ENCODE results near the gene TMEM163.

Gene TMEM163

DNA sequence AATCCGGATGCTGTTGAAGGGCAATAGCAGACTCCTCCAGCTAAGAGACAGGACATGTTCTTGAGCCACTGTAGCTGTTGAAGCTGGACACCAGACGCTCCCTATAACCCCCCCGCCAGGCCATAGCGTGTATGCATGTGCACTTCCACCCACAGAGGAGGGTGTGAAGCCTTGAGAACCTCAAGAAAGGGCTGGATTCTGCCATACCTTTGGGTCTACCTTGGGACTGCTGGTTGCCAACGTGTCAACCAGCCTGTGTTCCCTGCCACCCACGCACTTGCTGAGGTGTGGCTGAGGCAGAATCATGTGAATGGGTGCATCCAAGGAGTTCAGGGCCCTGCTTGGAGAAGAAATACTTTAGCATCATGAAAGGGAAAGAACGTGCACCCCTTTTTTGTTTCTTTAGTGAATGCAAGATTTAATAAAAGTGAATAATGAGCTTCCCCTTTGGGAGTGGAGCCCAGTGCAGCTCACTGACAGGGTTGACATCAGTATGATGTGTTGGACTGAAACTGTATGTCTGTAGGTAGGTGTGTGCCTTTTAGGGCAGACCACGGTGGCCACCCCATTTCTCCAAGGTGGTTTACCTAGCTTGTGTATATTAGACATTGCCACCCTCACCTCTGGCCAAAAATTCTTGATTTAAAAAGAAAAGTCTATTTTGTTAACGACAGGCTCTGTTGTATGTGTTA lies 266.6 kb downstream of the TMEM163 start:
- no peak for DNase-seq

DNA sequence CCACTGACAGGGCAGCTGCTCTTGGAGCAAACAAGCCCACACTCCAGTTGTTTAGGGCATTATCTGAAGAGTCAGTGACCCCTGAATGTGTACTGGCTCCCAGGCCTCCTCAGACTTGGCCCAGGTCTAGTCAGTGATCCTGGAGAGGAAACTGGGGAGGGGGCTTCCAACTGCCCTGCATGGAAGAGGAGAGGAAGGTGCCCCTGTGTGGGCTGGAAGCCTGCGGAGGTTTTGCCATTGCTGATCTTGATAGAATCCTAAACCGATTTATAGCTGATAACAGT lies 267.5 kb downstream of the TMEM163 start:
- DNase-seq: no peak

DNA sequence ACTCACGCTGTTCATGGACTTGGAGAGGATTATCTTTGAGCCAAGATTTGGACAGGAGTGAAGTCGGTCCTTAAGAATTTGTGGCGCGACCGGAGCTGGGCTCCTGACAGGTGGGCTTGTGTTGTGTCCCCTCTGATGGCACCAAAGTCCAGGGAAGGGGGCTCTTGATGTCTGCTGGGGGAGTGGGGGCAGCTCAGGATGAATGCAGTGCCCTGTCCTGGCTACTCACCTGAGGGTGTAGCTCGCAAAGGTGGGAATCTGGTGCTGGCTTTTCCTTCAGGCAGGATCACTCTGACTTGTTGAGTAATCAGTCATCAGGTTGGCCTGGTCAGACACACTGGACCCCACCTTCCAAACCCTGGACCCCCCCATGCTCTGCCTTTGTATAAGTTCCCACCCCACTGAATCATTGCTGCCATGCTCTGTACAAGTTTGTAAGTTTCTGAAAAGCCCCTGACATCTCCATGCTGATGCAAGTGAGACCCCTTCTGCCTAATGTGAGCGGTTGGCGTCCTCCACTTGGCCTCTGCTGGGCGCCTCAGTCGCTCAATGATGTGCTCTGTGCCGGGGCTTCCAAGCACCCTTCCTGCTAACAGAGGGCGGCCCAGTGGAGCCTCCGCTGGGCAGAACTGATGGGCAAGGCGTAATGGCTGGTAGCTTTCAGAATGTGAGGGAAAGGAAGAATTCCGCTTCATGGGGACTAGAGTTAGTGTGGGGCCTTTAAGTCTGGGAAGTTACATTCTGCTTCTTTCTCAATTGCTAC lies 268.9 kb downstream of the TMEM163 start:
- DNase-seq: no peak

DNA sequence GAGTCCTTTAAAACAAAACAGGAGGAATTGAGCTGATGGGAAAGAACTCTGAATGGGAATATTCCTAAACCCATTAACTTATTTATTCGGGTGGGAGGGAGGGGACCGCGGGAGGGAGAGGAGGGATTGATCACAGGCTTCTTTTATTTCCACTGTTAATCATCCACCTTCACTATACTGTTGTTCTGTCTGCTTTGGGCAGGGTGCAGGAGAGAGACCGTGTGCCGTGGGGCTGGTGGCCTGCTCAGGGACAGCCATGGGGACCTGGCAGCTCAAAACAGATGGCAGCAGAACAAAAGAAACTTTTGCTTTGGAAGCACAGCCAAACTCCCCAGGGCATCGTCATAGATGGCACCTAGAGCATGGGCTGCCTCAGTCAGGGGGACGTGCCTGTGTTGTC lies 269.6 kb downstream of the TMEM163 start:
- DNase-seq: no peak

DNA sequence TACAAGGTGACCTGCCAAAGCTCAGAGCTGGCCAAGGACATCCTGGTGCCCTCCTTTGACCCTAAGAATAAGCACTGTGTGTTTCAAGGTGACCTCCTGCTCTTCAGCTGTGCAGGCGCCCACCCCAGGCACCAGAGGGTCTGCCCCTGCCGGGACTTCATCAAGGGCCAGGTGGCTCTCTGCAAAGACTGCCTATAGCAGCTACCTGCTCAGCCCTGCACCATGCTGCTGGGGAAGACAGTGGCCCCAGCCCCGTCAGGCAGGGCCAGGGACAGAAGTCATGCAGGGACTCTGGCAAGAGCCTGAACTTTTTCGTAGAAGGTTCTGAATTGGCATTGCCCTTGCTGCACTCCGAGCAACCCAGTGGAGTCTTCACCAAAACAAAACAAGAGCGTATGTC lies 270.1 kb downstream of the TMEM163 start:
- DNase-seq: no peak

DNA sequence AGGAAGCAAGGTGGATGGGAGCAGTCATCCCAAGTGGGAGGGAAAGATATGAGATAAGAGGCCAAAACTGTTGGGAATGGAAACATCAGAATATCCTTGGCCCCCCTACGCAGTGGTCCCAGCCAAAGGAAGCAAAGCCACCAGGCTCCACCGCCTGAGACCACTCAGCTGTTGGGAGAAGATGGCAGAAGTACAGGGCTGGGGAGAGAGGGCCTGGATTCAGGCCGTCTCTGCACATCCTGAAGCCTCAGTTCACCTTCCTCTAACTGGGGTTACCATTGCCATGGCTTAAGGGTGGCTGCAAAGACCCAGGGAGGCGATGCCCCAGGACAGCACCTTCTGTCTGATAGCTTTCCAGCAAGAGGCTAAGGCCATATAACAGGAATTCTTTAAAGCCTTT lies 271.1 kb downstream of the TMEM163 start:
- DNase-seq: no peak

DNA sequence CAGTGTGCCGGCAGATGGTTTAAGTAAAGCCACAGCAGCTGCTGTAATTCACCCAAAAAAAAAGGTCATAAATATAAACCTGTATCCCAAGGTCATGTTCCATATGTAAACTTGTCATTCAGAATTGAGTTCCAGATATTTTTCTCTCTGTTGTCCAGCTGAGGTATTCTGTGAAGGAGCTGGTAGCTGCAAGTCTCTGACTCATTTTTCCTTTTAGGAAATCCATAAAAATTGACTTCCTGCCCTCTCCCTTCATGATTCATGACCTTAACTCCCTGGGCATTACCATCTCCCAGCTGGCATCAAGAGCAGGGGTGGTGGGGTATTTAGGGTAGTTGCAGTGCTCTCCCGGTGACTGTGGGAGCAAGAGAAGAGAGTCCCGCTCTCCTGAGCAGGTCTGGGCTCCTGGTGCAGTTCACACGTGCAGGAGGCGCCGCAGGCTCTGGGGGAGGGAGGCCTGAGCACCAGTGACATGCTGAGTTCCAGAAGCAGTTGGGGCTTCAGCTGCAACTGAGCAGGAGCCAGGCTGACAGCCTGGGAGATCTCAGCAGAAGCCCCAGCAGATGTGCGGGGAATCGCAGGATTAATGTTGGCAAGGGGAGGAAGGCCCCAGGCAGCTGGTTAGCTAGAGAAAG lies 272.3 kb downstream of the TMEM163 start:
- DNase-seq: no peak

DNA sequence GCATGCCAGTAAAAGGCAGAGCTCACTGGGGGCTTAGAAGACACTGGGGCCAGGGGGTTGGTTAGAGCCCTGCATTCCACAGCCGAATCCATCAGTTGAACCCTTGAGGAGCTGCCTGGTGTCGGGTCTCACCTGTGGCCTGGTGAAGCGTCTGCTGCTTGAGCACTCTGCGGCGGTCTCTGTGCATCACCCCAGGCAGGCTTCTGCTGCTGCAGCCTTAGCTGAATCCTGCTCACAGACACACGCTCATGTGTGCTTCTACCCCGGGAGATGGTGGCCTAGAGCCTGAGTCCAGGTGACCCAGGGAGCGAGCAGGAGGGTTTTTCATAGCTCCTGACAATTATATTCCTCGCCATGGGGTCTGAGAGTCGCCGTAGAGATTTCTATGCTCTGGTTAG lies 272.8 kb downstream of the TMEM163 start:
- no peak for DNase-seq

DNA sequence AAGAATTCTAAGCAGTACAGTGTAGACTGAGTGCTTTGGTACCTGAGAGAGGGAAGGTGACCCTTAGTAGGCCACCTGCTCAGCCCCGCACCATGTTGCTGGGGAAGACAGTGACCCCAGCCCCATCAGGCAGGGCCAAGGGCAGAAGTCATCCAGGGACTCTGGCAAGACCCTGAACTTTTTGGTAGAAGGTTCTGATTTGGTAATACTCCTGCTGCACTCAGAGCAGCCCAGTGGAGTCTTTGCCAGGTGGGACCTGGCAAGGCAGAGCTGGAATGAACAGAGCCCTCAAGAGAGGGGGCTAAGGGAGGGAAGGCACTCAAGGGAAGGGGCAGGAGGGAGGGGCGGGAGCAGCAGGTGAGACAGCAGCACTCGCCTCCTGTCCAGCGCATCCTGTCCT lies 273.7 kb downstream of the TMEM163 start:
- DNase-seq: no peak

DNA sequence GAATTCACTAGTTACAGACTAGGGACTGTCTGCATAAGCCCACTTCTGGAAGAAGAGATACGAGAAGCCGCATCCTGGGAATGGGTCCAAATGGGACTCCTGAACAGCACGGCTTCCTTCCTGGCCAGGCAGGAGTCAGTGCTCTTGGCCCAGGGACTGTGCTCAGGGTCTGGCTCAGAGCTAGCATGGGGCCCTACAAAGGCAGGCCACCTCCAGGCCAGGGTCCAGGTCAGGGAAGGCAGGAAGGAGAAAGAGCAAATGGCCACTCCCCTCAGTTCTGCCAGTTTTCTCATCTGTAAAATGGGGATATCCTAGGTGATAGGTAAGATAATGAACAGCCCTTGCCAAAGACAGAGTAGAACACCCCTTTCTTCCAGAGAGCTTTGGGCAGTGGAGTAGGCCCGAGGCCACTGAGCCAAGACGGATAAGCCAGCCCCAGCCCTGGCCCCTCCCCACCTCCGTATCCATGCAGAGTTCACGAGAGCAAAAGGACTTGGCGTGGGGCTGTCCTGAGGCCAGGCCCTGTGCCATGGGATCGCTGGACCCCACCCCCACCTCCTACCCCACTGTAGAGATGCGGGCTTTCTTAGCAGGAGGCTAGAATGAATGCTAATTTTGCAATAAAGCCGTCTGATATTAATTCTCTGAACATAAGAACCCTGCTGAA lies 274.9 kb downstream of the TMEM163 start:
- DNase-seq: no peak

DNA sequence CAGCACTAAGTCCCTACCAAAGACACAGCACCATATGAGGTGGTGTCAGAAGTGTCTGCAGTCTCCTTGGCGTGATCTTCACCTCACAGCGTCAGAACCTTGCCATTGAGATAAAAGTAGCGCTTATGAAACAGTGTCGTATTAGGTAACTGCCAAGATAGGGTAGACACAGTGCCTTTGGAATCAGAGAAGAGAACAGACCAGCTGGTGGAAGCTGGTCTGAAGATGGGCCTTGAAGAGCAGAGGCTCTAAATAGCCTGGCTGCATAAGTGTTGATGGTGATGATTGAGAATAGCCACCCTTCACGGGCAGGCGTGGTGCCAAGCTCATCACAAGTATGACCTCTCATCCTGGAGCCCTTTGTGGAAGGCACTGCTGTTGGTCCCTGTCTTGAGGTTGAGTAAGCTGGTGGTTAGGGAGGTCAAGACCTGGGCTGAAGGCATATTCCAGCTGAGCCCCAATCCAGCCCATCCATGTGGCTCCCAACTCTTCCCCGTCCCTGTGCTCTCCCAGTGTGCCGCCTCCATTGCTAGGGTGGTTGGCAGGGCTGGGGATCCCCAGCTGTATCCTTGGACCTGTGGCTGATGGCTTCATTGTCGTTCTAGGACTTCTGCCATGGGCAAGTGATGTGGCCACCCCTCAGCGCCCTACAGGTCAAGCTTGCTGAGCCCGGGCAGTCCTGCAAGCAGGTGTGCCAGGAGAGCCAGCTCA lies 277.5 kb downstream of the TMEM163 start:
- DNase-seq: no peak

DNA sequence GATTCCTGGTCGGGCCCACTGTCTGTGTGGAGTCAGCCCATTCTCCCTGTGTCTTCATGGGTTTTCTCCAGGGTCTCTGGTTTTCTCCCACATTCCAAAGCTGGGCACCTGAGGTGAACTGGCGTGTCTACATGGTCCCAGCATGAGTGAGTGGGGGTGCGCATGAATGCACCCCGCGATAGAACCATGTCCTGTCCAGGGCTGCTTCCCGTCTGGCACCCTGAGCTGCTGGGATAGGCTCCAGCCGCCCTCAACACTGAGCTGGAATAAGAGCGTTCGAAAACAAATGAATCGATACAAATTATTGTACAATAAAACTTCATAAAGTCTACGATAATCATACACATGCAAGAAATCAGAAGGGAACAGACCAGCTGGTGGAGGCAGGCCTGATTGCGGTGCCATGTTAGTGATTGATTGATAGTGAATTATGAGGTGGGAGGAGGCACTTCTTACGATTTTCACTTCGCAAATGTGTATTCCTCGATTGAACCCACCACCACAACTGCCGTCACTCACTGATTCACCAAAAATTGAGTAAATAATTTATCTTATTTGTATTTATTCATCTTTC lies 278.4 kb downstream of the TMEM163 start:
- no peak for DNase-seq

DNA sequence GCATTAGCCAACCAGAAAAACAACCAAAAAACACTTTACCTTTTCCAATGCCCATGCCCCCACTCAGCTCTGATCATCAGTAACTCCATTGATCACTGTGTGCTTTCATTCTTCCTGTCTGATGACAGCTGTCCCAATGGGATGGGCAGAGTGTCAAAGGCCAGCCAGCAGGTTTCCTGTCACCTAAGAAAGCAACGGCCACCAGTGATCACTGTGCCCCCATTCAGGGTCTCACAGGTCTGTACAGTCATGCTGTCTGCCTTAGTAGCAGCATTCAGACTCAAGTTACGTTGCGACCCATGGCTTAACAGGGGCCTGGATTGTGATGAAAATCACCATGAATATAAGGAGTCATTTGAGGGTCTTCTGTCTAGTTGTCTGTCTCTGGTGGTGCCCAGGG lies 280.4 kb downstream of the TMEM163 start:
- DNase-seq: no peak

DNA sequence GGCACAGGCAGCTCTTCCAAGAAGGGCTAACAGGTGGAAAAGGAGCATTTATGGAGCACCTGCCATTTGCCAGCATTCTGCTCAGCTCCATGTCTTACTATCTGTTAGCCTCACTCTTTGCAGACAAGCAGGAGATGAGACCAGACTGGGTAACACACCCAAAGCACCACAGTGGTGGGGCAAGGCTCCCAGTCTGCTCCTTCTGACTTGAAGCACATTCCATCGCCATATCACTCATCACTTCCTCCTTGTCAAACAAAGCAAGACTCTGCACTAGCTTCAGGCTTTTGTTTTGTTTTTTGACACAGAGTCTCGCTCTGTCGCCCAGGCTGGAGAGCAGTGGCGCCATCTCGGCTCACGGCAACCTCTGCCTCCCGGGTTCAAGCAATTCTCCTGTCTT lies 282.1 kb downstream of the TMEM163 start:
- DNase-seq: no peak

DNA sequence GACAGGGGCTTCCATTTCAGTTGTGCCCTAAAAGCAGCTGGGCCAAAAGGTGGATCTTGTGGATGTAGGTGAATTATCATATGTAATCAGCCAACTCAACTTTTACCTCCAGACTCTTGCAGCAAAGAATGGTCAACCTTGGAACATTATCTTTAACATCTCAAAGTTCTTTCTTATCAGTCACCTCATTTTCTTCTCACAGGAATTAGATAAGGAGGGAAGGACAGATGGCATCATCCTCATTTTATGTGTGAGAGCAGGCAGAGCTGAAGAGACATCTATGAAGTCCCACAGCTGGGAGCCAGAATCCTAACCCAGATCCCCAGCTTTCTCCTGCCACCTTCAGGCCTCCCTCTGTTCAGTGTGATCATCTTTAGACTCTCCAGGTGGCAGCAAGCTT lies 282.9 kb downstream of the TMEM163 start:
- DNase-seq: no peak

DNA sequence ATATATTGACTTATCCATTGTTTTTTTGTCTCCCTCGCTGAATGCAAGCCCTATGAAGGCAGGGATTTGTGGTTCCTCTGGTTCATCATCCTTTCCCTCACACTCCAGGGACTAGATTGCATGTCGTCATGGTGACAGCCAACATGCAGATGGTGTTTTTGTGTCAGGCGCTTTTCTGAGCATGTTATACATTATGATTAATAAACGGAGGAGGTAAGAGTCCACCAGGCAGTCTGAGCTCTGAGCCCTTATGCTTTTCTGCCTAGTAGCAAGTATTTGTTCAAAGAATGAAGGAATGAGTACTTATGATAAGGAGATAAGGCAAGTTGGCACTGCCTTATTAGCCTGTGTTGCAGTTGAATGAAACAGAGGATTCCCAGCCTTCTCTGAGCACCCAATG lies 283.3 kb downstream of the TMEM163 start:
- no peak for DNase-seq

DNA sequence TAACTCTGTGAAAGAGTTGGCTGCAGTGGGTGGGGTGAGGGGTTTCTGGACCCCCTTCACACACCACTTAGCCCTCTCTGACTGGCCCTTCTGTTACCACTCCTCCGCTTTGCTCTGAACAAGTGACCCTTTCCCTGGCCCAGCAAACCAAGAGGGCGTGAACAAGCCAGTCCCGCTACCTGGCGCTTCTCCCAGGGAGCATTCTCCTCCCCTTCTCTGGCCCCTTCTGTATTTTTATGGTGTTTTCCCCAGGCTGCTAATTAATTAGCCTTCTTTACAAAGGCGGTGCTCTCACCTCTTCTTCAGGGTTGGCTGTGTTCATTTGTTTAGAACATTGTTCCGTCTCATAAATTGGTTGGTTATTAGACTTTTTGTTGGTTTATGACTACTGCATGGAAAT lies 284.8 kb downstream of the TMEM163 start:
- DNase-seq: no peak

DNA sequence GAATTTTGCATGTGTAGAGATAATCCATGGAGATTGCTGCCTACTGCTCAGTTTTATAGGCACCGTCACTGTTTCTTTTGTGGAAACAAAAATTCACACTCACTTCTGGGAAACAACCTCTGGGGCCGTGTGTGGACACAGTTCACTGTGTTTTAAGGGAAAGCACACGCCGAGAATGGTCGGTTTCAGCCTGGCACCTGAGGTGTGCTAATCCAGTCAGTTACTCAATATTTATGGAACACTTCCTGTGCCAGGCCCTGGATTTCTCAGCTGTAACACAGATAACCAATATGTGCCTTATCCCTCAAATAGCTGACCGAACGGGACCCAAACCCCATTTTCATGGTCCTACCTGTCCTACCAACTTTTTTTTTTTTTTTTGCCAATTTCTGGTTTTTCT lies 285.3 kb downstream of the TMEM163 start:
- DNase-seq: no peak

DNA sequence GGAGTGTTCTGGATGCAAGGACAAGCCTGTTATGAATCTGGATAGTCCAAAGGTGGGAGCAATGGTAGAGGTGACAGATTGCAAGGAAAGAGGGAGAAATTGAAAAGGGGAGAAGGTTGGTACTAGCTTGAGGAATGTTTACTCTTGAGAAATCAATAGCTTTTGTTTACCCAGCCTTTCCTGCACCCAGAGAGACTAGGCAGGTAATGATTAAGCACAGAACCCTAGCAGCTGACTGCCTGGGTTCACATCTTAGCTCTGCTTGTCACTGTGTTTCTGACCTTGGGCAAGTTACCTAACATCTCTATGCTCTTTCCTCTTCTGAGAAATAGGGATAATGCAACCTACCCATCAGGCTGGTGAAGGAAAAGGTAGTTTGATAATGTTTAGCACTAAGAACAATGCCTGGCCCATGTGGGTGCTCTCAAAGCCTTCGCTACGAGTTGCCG lies 286.3 kb downstream of the TMEM163 start:
- DNase-seq: no peak

DNA sequence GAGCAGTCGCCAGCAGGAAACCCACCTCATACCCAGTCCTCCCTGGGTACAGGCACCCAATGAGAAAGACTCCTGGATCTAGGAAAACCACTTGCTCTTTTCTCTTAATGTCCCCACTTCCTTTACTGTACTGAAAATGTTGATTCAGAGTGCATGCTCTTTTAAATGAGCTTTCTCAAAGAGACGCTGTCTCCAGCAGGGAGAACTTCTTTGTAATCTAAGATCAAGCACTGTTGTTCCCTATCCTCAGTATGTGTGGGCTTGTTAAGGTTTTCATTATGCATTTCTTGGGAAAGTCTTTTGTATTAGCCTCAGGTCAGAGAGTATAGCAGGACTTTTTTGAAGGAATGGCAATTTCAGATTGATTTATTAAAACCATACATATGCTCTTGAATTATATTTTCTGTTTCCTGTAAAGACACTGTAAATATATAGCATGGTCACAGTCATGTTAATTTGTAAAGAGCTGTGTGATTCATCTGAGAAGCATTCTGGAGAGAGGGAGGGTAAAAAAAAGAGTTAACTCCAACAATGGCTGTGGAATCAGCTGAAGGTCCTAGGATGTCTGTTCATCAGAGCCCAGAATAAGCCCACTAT lies 286.9 kb downstream of the TMEM163 start:
- DNase-seq: no peak

DNA sequence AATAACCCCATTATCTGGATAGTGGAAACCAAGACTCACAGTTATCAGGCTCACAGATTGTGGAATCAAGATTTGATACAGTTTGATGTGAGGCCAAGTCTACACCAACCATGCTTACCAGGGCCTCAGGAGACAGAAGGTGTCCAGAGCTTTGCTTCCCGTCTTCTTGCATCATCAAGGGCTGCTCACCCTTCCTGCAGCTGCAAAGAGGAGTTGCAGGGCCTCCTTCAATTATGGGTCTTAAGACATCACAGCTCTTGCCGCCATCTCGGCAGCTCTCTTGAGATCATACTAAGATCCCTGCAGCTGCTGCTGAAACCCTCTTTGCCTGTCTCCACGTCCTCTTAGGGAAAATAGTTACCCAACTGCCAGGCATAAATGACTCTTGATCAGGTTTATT lies 288.9 kb downstream of the TMEM163 start:
- DNase-seq: no peak

DNA sequence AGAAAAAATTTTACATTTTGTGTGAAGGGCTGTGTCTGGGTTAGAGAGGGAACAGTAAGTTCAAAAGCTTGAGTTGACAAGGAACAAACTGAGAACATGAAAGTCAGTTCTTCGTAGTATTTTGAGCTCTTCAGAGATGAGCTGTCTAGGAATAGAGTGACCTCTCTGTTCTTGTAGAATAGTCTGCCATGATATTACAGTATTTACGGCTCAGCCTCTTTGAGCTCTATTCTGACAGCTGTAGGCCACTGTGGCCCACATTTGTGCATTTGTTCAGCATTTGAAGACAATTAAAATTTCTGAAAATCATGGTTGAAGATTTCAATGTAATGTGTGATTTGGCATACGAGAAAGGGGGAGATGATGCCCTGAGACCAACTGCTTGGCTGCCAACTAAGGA lies 292.1 kb downstream of the TMEM163 start:
- no peak for DNase-seq
